Urothelium cell line (cell line): Measurements from ENCODE around the gene DENND1A.

Experiments used
- DNase-seq: peaks from one replicate; pipeline ENCODE4 v3.0.0; 2011; ENCODE audit warnings: low spot score, mixed read lengths
- FAIRE-seq: peaks from 2 replicates; lab custom pipeline; 2011; peaks lifted over from hg19 to GRCh38; lab: Jason Lieb, UNC

The DENND1A gene

DNA sequence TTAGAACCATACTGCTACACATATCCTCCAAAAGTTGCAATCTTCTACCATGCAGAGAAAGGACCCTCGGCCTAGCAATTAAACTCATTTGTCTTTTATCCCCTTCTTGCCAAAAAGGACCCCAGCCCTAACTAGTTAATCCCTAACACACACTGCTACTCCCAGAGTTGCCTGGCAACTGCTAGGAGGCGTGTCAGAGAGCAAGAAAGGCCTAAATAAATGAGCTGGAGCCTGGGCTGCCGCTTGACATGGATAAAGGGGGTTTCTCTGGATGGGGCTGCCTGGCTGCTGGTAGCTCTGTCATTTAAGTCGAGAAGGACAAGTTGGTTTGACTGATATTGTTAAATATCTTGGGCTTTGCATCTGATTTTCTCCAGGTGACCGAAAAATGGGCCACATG, 379.1 kb downstream of the DENND1A start:
- DNase-seq (no peak), FAIRE-seq (no peak)

DNA sequence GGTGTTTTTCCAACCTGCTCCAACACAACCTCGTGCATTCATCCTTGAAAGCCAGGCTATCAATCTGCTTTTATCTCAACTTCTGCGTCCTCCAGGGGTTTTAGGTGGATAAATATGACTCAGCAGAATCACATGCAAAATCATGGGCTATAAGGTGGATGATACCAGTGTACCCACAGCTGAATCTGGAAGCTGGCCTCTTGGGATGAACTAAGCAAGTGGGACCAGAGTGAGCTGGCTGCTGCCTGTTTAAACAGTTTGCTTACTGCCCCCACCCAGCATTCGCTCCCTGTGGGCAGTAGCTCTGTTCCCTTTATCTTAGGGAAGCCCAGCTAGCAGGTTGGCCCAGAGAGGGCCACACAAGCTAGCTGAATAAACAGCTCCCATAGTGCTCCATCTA, 379.9 kb downstream of the DENND1A start:
- DNase-seq, result no peak

DNA sequence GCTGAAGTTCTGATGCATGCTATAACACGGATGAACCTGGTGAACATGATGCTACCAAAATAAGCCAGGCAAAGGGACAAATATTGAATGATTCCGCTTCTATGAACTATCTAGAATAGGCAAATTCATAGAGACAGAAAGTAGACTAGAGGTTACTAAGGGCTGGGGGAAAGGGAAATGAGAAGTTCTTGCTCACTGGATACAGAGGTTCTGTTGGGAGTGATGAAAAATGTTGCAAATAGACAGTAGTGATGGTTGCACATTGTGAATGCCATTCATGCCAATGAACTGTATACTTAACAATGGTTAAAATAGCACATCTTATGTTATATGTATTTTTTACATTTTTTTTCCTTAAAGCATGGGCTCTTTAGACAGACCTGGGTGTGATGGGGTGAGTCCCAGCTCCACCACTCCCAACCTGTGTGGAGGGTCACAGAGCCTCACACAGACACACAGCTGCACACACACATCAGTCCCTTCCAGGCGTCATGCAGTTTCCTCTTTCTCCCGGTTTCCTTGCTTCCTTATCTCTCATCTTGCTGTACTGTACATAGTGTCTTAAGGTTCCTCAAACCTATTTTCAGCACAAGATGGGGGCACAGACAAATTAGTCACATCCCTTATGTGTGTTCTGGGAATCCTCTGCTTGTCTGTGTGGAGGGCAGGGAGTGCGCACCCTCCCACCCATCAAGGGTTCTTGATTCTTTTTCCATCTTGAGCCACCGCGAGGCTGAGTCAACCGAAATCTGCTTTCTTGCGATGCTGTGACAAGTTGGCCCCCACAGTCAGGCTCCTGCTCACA, 381.0 kb downstream of the DENND1A start:
- DNase-seq (no peak), FAIRE-seq (no peak)

More for the DNA sequence above, 379.9 kb downstream of the DENND1A start:
- FAIRE-seq, result no peak

DNA sequence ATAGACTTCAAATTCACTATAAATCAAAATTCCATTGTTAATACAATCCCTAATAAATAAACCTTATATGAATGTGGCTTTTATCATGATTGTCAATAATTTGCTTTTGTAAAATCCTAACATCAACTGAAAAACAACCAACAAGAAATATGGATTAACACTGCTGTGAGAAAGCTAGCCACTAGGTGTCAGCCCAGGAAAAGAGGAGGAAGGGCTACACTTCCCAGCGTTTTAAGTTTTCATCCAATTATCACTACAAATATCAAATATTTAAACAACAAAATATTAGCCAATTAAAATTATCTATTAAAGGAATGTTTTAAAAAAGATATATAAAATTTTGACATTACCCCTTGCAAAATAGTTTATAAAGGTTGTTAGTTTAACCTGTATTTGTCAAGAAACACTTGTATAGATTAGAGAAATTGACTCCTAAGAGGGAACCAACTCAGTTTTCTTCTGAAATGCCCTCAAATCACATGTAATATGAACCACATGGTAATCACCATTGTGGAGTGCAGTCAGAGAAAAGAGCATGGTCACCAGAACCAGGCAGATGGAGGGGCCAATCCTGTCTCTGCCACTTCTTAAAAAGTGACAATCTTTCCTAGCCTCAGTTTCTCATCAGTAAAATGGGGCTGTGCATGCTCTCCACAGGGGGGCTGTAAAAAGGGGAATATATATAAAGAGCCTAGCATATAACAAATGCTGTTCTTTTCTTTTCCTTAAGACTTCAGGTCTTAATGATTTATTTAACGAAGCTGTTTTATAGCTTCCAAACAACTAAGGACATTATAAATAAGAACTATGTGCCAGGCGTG, 385.7 kb downstream of the DENND1A start:
- DNase-seq (peak; percentile 30), FAIRE-seq (no peak)

- DNase-seq (no peak), FAIRE-seq (no peak)
These were observed 386.4 kb downstream of the DENND1A start for GRCh38 chr9:123543492-123543891.

DNA sequence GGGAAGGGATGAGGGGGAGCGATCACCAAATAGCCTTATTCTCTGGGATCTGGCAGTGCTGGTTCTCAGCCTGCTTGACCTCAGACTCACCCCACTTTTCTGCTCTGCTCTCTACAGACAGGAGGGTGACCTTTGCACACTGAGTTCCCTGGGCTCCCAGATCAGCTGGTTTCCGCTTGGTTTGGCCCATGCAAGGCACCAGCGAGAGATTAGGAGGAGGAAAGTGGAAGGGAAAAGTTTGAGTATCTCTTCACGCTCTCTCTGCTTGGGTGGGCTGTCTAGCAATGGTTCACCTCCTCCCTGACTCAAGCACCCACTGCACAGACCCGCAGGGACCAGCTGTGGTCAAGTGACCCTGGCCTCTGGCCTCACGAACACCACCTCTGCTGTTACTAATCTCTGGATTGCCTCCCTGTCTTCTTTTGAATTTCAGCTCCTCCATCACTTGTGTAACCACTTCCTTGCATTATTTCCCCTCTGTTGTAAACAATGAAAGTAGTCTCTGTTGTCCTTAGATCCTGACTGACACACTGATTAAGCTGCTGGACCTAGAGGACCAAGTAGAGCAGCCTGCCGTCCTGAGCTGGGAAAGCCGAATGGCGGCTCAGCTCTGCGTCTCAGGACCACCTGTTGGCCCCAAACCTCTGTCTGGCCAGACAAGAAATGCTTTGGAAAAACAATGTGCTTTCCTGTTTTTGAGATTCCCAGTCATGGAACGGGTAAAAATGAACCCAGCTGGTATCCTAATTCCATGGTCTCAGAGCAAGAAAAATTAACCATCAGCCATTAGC, 387.3 kb downstream of the DENND1A start:
- FAIRE-seq (no peak), DNase-seq (no peak)

DNA sequence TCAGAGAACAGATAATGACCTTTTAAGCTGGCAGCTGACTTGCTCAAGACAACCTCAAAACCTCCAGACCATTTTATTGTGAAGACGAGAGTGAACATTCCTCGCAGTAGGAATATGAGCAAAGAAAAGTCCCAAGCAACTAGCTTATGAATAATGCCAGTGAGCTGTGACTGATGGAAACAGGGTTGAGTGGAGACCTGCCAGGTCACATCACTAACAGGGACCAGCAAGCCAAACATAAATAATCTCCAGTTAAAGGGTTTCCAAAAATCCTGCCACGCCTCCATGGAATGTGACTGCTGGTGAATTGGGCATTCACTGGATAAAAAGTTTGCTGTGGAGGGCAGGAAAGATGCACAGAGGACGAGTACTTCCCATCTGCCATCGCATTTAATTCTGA, 388.5 kb downstream of the DENND1A start:
- no peak for DNase-seq
- FAIRE-seq, result no peak

DNA sequence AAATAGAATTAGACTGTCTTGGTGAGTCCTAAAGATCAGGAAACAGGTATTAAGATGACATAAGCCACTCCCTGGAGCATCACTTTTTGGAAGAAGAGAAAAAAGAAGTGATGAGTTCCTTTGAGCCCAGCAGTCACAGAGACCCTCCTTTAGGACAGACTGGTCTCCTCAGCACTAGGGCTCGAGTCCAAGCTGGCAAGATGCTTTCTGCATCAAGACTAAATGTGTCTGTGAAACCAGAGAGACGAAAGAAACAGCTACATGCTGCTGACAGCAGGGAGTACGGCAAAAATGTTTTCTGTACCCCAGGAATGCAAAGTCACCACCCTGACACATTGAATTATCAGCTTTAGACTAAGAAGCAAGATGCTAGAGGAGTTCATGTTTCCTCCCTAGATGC, 389.5 kb downstream of the DENND1A start:
- no peak for DNase-seq
- no peak for FAIRE-seq

DNA sequence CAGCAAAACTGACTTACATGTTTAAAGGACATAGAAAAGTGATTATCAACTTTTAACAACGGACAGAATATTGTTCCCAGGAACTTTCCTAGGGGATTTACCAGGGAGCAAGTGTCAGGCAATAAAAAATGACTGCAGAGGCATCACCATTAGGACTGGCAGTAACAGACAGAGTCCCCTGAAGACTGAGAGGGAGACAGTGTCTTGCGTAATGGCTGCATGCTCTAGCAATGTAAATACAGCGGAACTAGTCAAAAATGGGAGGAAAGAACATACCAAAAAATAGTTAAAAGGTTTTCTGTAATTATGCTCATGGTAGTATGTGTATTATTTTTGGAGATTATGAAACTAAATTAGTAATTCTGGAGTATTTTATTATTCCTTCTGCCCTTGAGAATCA, 392.1 kb downstream of the DENND1A start:
- DNase-seq (no peak), FAIRE-seq (no peak)

GRCh38 chr9:123536455-123536868, 393.5 kb downstream of the DENND1A start:
- DNase-seq (no peak), FAIRE-seq (no peak)

DNA sequence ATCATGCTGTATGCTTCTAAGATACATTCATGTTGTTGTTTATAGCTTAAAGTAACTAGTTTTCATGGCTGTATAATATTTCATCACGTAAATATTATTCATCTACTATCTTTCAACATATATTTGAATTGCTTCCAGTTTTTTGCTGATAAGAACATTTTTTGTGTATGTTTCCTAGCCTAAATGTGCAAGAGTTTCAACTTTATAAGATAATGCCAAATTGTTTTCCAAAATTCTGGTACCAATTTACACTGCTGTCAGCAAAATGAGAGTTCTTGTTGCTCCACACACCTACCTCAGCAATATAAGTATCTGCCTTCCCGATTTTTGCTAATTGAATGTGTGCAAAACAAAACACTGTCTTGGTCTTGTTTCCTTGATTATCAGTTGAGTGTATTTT, 395.6 kb downstream of the DENND1A start:
- no peak for DNase-seq
- FAIRE-seq, result no peak

- FAIRE-seq (no peak), DNase-seq (no peak)
These were observed 399.7 kb downstream of the DENND1A start for GRCh38 chr9:123530244-123530643.

GRCh38 chr9:123528501-123528900, 401.4 kb downstream of the DENND1A start:
- no peak for FAIRE-seq
- no peak for DNase-seq

GRCh38 chr9:123527981-123528380, 401.9 kb downstream of the DENND1A start:
- FAIRE-seq, result no peak

GRCh38 chr9:123525957-123526356, 404.0 kb downstream of the DENND1A start:
- DNase-seq, result no peak
- FAIRE-seq, result no peak

More at GRCh38 chr9:123527981-123528380, 401.9 kb downstream of the DENND1A start:
- no peak for DNase-seq

DNA sequence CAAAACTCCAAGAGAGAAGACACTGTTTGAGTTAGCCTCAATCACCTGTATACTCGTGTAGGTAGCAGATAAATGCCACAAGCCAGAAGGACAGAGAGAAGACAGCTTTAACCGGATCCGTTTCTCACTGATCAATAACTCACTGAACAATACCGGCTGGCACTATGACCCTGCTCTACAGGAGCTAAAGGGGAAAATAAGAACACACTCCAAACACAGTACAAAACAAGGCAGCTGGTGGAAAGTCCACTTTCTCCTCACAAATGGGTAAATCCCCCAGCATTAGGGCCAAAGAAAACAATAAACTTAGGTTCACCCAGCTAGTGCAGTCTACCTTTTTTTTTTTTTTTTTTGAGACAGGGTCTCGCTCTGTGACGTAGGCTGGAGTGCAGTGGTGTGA, 404.5 kb downstream of the DENND1A start:
- DNase-seq (no peak), FAIRE-seq (no peak)

GRCh38 chr9:123524866-123525265, 405.1 kb downstream of the DENND1A start:
- FAIRE-seq (no peak), DNase-seq (no peak)

DNA sequence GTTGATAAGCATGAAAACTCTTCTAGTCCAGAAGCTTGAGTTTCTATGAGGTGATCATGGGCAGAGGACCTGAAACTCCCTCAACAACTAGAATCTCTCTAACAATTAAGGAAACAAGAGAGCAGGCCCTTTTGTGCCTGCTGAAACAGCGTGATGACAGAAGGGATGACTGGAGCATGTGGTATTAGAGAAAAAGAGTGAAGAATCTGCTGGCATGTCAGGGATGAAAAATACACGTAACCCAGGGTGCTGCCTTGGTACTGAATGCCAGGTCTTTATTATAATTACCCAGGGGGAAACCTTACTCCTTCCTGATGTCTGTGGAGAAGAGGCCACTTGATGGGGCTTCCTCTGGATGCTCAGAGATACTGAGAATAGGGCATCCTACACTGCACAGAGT, 406.1 kb downstream of the DENND1A start:
- FAIRE-seq (no peak), DNase-seq (no peak)

DNA sequence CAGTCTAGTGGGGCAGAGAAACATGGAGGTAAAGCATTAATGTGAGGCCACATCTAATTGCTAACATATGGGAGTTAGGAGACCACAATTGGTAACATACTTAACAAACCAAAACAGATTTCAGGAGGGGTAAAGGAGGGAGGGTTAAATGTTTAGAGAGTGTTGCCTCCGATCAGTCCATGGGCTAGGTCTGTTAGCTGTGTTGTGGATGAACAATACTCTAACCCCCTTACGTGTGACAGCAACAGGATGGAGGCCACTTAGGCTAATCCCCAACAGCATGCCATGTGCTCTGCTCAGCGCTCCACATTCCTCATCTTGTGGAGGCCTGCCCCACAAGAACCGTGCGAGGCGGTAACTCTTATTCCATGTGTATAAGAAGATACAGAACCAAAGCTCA, 406.9 kb downstream of the DENND1A start:
- FAIRE-seq, result no peak

DNA sequence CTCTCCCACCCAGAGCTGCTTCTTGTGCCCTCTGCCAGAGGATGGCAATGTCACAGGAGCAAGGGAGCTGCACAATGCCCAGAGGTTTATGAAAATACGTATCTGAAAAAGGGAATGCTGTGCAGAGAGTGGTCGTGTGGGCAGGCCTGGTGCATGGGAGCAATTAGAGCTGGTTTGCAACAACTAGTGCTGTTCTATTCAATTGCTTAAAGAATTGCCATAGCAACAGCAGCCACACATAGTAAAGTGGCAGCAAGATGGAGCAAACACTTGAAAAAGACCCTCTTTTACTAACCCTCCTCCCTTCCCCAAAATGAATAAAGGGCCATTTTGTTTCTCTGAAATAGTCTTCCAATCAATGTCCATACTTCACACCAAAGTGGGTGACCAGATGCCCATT, 407.7 kb downstream of the DENND1A start:
- DNase-seq (no peak), FAIRE-seq (no peak)

More for the DNA sequence above, 406.9 kb downstream of the DENND1A start:
- DNase-seq, result no peak

- no peak for FAIRE-seq
- no peak for DNase-seq
These were observed 411.6 kb downstream of the DENND1A start for GRCh38 chr9:123518338-123518737.
